ENCODE data around the gene RNASEL. TPM values are rescaled to one million over a fixed set of nuclear protein-coding genes. Genes with fewer than 3 reads are reported as not detected.

Gene RNASEL
- polyA plus RNA-seq, 1 of the 3 experiments (the other 2 are of a cell fraction): not detected

DNA sequence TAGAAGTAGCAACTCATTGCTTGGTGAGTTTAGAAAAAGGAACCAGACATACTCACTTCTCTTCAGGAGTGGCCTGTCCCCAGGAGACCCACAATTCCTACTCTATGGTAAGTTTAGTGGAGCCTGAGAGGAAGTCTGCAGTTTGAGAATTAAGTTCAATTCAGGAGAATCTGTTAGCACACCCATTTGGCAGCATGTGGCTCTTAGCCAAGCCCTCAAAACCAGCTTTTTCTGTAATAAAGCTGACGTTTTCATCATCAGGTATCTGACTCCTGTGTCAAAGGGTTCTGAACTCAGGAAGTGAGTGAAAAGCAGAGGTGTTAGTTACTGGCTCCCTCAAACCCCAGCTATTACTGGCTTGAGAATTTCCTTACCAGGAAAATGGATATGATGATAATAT, 35.5 kb upstream of the RNASEL start:
- Histone ChIP-seq H3K9me3 (0 out of 2 replicates have a peak, but pooled peaks cover 3% of the 10 kb centered on the region), H3K4me1 (ENCODE audit: control insufficient read depth in 1 of 2, insufficient read depth in 2 of 2, low read depth in 1 of 2, low read length in 1 of 2) (peaks cover 6 to 7% of the 10 kb centered on the region in 2 experiments; a peak in 3 of 4 replicates), H3K79me2 (ENCODE audit: insufficient read depth) (no peaks in the 10 kb centered on the region), H3F3A (replicated peaks; ENCODE audit: insufficient read depth) (no peaks in the 10 kb centered on the region), H3K4me2 (no peak overlapping the region), H3K27ac (ENCODE audit: low read depth in 2 of 2, low read length in 1 of 2) (no peak overlapping the region), H4K20me1 (ENCODE audit: insufficient read depth) (no peaks in the 10 kb centered on the region), H3K27me3 (ENCODE audit: insufficient read depth) (no peaks in the 10 kb centered on the region), H3K4me3 (ENCODE audit: low read depth in 2 of 2, low read length in 1 of 2) (no peak overlapping the region), H3K9me2 (no peaks in the 10 kb centered on the region), H3K36me3 (replicated peaks in 1 of 2; ENCODE audit: control insufficient read depth in 1 of 2, insufficient read depth in 2 of 2, low read length in 1 of 2) (no peaks in the 10 kb centered on the region), H3K9ac (no peak overlapping the region), H2AFZ (ENCODE audit: low read depth) (no peak overlapping the region)
- ChIA-PET POLR2A (no interaction called here), CTCF (interaction anchor here (0.9 to 1.8 kb wide), 3 partner anchors 15 to 160 kb away, joined by 3 to 5 read pairs (median 5); no protein-coding TSS in a partner anchor)
- DNase-seq: no peak
- 14% methylated on average over 1 of the region's 1 CpG for WGBS (ENCODE audit: low lambda C conversion rate)
- TF ChIP-seq SIN3A (IDR thresholded peaks at IDR 0.05; ENCODE audit: borderline replicate concordance, low read depth, low read length): no peak
- no peak for TF ChIP-seq GABPA (IDR thresholded peaks at IDR 0.05; ENCODE audit: low read depth)
- TF ChIP-seq YY1 (IDR thresholded peaks at IDR 0.05; ENCODE audit: low read depth): no peak
- no peak for TF ChIP-seq FOSL2 (IDR thresholded peaks at IDR 0.05; ENCODE audit: borderline replicate concordance, low read depth)
- no peak for TF ChIP-seq RAD21 (IDR thresholded peaks at IDR 0.05; ENCODE audit: low read length)
- TF ChIP-seq, protein P1, sequence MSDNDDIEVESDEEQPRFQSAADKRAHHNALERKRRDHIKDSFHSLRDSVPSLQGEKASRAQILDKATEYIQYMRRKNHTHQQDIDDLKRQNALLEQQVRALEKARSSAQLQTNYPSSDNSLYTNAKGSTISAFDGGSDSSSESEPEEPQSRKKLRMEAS (IDR thresholded peaks at IDR 0.05; ENCODE audit: low read depth): no peak
- TF ChIP-seq, protein P2, sequence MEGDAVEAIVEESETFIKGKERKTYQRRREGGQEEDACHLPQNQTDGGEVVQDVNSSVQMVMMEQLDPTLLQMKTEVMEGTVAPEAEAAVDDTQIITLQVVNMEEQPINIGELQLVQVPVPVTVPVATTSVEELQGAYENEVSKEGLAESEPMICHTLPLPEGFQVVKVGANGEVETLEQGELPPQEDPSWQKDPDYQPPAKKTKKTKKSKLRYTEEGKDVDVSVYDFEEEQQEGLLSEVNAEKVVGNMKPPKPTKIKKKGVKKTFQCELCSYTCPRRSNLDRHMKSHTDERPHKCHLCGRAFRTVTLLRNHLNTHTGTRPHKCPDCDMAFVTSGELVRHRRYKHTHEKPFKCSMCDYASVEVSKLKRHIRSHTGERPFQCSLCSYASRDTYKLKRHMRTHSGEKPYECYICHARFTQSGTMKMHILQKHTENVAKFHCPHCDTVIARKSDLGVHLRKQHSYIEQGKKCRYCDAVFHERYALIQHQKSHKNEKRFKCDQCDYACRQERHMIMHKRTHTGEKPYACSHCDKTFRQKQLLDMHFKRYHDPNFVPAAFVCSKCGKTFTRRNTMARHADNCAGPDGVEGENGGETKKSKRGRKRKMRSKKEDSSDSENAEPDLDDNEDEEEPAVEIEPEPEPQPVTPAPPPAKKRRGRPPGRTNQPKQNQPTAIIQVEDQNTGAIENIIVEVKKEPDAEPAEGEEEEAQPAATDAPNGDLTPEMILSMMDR (IDR thresholded peaks at IDR 0.05): no peak
- no peak for TF ChIP-seq EP300 (IDR thresholded peaks at IDR 0.05; ENCODE audit: borderline replicate concordance in 1 of 2, low read depth in 1 of 2, low read length in 1 of 2)
- TF ChIP-seq NFIC (IDR thresholded peaks at IDR 0.05; ENCODE audit: borderline replicate concordance): no peak

DNA sequence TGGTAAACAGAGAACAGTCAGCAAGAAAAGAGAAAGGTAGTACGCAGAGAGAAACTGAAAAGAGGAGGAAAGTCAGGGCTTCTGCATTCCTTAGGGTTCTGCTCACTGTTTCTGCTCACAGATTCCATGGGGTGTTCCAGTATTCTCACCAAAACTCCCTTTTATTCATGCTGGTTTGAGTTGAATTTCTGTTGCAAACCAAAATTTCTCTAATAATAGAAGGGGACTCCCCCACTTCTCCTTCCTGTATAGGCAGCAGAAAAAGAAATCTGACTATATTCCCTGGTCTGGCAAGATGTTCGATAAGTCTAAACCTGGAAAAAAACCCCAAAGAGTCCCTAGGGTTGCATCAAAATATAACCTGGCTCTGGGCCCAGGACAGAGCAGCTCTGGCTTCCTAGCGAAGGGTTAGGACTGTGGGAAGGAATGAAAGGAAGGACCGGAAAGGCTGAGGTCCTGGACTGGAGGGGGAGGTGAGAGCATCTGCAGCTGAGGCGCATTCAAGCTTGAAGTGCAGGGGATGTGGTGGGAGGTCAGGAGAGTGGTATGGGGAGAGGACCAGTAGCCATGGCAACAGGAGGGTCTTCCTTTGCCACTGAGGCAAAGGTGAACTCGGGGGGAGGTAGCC, 34.0 kb upstream of the RNASEL start:
- ChIA-PET CTCF (interaction anchor here (1.0 to 1.8 kb wide), 2 partner anchors 10 to 162 kb away, joined by 3 to 5 read pairs; no protein-coding TSS in a partner anchor), POLR2A (no interaction called here)
- no peaks in the 10 kb centered on the region for H3F3A ChIP-seq (replicated peaks; ENCODE audit: insufficient read depth)
- H3K9me2 ChIP-seq: no peaks in the 10 kb centered on the region
- no peaks in the 10 kb centered on the region for H4K20me1 ChIP-seq (ENCODE audit: insufficient read depth)
- no peak overlapping the region for H3K27ac ChIP-seq (ENCODE audit: low read depth in 2 of 2, low read length in 1 of 2)
- 0 out of 2 replicates have a peak, but pooled peaks cover 3% of the 10 kb centered on the region for H3K9me3 ChIP-seq
- WGBS (ENCODE audit: low lambda C conversion rate): 62% methylated on average over 6 of the region's 6 CpGs
- no peaks in the 10 kb centered on the region for H3K79me2 ChIP-seq (ENCODE audit: insufficient read depth)
- H3K36me3 ChIP-seq (replicated peaks in 1 of 2; ENCODE audit: control insufficient read depth in 1 of 2, insufficient read depth in 2 of 2, low read length in 1 of 2): no peaks in the 10 kb centered on the region
- H2AFZ ChIP-seq (ENCODE audit: low read depth): no peak overlapping the region
- H3K4me2 ChIP-seq: no peak overlapping the region
- H3K27me3 ChIP-seq (ENCODE audit: insufficient read depth): no peaks in the 10 kb centered on the region
- H3K4me3 ChIP-seq (ENCODE audit: low read depth in 2 of 2, low read length in 1 of 2): no peak overlapping the region
- no peak for DNase-seq
- peaks cover 6 to 7% of the 10 kb centered on the region in 2 experiments for H3K4me1 ChIP-seq (ENCODE audit: control insufficient read depth in 1 of 2, insufficient read depth in 2 of 2, low read depth in 1 of 2, low read length in 1 of 2)
- no peak overlapping the region for H3K9ac ChIP-seq
- TF ChIP-seq JUND (IDR thresholded peaks at IDR 0.05) (no peak), EZH2phosphoT487 (IDR thresholded peaks at IDR 0.05; ENCODE audit: borderline replicate concordance, low read depth) (no peak), RFX5 (IDR thresholded peaks at IDR 0.05; ENCODE audit: low read length) (no peak), FOSL2 (IDR thresholded peaks at IDR 0.05; ENCODE audit: borderline replicate concordance, low read depth) (no peak), SMC3 (IDR thresholded peaks at IDR 0.05; ENCODE audit: low read depth, low read length) (no peak), GATA2 (CRISPR knock-in tag; IDR thresholded peaks at IDR 0.05) (no peak), SIN3A (IDR thresholded peaks at IDR 0.05; ENCODE audit: borderline replicate concordance, low read depth, low read length) (no peak), EP300 (IDR thresholded peaks at IDR 0.05; ENCODE audit: borderline replicate concordance in 1 of 2, low read depth in 1 of 2, low read length in 1 of 2) (no peak), TAF1 (IDR thresholded peaks at IDR 0.05; ENCODE audit: borderline replicate concordance, low read depth, low read length) (no peak), TCF12 (IDR thresholded peaks at IDR 0.05) (no peak), MEF2A (IDR thresholded peaks at IDR 0.05; ENCODE audit: borderline replicate concordance, low read depth) (no peak), POLR2AphosphoS5 (IDR thresholded peaks at IDR 0.05; ENCODE audit: low read depth, low read length) (no peak), GABPA (IDR thresholded peaks at IDR 0.05; ENCODE audit: low read depth) (no peak), RXRA (IDR thresholded peaks at IDR 0.05; ENCODE audit: borderline replicate concordance, low read depth) (no peak)
- TF ChIP-seq, protein P3, sequence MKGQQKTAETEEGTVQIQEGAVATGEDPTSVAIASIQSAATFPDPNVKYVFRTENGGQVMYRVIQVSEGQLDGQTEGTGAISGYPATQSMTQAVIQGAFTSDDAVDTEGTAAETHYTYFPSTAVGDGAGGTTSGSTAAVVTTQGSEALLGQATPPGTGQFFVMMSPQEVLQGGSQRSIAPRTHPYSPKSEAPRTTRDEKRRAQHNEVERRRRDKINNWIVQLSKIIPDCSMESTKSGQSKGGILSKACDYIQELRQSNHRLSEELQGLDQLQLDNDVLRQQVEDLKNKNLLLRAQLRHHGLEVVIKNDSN (IDR thresholded peaks at IDR 0.05; ENCODE audit: borderline replicate concordance, low read depth): no peak
- TF ChIP-seq, protein P4, sequence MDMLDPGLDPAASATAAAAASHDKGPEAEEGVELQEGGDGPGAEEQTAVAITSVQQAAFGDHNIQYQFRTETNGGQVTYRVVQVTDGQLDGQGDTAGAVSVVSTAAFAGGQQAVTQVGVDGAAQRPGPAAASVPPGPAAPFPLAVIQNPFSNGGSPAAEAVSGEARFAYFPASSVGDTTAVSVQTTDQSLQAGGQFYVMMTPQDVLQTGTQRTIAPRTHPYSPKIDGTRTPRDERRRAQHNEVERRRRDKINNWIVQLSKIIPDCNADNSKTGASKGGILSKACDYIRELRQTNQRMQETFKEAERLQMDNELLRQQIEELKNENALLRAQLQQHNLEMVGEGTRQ (IDR thresholded peaks at IDR 0.05; ENCODE audit: borderline replicate concordance, low read depth, low read length): no peak
- TF ChIP-seq, protein P5, sequence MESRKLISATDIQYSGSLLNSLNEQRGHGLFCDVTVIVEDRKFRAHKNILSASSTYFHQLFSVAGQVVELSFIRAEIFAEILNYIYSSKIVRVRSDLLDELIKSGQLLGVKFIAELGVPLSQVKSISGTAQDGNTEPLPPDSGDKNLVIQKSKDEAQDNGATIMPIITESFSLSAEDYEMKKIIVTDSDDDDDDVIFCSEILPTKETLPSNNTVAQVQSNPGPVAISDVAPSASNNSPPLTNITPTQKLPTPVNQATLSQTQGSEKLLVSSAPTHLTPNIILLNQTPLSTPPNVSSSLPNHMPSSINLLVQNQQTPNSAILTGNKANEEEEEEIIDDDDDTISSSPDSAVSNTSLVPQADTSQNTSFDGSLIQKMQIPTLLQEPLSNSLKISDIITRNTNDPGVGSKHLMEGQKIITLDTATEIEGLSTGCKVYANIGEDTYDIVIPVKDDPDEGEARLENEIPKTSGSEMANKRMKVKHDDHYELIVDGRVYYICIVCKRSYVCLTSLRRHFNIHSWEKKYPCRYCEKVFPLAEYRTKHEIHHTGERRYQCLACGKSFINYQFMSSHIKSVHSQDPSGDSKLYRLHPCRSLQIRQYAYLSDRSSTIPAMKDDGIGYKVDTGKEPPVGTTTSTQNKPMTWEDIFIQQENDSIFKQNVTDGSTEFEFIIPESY (IDR thresholded peaks at IDR 0.05; ENCODE audit: borderline replicate concordance, low read depth): no peak
